HG02973 (cell line): ENCODE measurements around the gene GGN.

ENCODE experiments used
- ATAC-seq: cut with Tn5 transposase; IDR thresholded peaks from one replicate; pipeline ENCODE4 v1.9.1; 2021; ENCODE audit warnings: moderate library complexity; ENCODE audit not compliant: unreplicated experiment

The GGN gene

DNA sequence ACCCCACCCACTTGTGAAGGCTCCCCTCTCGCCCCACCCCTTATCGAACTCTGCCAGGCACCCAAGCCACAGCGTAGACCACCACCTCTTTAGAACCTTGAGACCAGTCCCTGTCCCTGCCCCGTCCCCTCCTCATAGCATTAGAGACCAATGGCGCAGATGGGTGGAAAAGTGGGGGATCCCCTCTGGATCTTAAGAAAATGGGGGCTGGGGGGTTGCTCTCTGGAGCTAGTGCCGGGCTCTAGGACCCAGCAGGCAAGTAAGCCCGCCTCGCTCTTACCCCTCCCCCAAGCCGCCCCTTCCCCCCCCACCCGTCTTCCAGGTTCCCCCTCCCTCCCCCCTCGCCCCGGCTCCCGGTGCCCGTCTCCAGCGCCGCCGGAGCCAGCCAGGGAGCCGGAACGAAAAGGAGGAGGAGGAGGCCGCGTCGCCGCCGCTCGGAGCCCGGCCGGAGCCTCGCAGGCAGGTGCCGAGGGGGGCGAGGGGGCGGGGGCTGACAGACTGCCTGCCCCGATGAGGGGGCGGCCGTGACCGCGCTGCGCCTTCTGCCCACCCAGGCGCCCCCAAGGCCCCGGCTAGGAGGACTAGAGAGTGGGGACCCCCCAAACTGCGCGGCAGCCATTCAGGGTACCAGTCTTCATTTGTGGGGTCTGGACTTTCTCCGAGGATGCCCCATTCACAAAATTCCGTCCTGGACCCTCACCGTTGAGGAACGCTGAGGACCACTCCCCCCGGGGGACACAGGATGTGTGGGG is 691 bp upstream of the GGN start, which contains the start of gene SPRED3:
TSS of gene SPRED3 (plus strand) at position 349 of the 752 bp plus-strand sequence. CDS start 1,606 bp downstream, outside the sequence.
- no peak for ATAC-seq

DNA sequence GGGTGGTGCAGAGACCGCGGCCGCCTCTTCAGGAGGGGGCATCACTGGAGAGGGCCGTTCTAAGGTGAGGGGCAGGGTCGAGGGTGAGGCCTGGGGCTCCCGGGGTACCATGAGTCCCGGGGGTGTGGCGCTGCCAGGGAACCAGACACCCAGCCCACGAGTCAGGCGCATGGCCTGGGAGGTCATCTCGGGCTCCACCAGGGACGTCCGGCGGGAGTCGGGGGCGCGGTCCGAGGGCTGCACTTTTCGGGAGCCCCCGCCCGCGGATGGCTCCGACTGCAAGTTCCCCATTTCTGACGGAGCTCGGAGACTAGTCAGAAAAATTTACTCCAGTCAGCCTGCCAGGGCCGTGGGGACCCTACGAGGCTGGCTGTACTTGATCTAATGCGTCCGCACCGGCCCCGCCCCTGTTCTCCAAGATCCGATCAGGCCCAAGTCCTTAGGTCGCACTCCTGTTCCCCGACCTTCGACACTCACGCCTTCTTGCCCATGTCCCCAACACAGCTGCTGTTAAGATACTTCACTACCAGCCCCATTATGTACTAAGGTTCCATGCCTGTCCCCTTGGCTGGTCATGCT is 774 bp downstream of the GGN start:
- ATAC-seq = no peak

DNA sequence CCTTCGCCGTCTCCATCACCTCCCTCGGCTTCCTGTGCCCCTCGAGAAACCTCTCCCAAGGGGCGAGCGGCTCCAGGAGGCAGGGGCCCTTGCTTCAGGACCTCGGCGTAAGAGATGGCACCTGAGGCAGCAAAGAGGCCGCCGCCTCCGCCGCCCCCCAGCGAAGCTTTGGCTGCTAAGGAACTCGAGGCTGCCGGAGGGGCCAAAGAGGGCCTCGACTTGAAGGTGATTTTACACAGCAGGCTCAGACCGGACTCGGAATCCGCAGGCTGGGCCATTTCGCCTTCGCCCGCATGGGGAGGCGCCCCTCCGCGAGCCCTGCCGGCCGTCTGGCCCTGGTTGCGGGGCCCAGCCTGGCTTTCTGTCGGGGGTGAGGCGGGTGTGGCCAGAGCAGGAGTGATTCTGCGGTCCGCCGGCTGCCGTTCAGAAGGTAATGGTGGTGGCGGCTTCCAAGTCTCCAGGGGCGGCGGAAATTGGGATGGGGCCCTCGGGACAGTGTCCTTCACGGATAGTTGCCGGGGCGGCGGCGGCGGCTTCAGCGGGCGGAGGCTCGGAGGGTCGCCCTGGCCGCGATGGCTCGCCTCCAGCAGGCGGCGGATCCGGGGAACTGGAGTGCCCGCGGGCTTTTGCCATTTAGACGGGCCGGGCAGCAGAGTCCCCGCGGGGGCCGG is 1.4 kb downstream of the GGN start:
- no peak for ATAC-seq

DNA sequence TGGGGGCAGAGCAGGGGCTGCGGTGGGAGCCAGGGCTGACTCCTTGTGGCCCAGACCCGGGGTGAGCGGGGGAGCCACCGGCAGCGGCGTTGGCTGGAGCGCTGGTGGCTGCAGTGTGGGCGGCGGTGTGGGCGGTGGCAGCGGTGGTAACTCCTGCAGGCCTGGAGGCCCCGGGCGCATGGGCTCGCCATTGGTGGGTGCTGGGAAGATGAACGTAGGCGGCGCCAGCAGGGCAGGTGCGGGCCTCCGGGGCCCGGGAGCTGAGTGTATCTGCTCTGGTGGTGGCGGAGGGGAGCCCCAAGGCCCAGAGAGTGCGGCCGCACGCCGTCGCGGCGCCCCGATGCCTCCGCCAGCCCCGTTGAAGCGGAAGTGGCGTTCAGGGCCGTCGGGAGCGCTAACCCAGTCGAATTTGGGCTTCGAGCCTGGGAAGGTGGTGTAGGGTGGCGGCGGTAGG is 2.0 kb downstream of the GGN start:
- no peak for ATAC-seq

DNA sequence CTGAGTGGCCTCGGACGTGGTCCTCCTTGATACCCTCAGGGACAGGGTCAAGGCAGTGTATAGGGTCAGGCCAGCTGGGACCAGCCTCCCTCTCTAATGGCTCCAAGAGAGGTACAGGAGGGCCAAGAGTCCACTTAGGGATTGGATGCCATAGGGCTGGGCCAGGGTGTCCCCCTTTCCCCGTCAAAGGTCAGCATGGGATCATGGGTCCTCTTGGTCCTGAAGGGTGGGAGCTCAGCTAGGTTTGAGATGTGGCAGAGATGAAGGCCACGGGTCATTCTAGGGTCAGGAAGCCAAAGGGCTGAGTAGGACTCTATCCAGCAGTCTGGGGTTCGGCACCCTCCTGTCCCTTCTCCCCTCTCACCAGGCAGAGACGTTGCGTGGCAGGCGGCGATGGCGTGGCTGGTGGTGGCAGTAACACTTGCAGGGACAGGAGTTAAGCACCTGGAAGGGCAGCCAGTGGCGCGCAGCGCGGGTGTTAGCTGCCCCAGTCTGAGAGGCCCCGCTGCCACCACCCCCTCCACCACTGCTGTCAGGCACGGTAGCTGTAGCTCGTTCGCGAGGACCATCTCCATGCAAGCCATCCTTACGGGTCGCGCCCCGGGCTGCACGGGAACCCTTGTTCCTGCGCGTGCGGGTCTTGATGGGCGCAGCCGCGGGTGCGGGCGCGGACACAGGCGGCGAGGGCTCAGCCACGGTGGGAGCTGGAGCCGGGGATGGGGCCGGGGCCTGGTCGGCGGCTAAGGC is 2.6 kb downstream of the GGN start:
- no peak for ATAC-seq

DNA sequence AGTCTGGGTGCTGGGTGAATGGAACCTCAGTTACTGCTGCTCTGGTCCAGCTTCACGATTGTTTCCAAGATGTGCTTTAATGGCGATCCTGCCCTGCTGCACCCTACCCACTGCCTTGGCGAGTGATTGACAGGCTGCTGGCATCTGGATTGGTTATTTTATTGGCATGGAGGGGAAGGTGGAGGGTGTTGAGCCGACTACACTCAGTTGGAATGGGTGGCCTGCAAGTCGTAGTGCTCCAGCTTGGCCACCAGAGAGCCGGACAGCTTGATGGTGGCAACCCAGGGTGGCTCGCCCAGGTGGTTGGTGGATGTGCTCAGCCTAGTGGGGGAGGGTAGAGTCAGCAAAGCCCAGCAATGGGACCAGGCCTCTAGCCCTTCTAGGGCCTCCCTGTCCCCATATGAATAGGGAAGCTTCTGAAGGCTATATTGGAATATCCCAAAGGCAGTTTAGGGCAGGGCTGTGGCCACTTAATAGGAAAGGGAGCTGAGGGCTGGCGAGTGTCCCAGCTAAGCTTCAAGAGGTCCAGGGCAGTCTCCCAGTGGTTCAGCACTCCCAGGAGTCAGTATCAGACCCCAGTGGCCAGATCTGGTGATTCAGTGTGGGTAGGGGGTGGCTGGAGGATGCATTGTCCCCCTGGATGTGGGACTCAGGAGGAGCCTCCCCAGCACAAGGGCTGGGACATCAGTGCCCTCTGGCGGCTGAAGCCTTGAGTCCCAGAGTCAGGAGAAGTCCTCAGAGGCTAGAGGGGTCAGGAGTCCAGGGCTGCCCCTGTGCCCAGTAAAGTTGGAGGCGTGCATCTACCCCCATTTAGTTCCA is 3.4 kb downstream of the GGN start:
- ATAC-seq = no peak

DNA sequence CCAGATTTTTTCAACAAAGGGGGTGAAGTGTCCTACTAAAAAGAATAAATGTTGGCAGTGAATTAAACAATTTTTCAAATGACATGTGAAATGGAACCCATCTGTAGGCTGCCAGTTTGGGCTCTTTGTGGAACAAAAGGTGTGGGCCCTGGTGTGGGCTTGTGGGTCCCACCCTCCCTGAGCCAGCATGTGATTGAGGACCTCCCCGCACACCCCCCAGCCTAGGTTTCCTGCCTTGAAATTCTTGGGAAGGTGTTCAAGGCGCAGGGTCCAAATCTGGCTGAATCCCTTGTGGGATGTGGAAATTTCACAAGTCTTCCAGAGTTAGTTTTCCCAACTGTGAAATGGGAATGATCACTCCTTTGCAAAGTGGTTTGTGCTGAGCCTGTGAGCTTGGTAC is 4.1 kb downstream of the GGN start:
- no peak for ATAC-seq

DNA sequence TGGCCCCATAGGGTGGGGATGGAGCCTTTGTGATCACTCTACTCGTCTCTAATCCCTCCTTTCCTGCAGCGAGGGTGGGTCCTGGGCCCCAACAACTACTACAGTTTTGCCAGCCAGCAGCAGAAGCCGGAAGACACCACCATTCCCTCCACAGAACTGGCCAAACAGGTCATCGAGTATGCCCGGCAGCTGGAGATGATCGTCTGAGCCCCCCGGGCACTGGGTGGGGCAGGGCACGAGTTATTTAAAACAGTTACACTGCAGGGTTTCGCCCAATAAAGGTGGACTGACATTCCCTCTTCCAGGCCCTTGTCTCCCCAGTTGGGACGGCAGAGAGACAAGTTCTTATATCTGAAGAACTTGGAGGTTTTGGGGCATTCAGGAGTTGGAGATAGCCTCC is 4.7 kb downstream of the GGN start:
- ATAC-seq = no peak

DNA sequence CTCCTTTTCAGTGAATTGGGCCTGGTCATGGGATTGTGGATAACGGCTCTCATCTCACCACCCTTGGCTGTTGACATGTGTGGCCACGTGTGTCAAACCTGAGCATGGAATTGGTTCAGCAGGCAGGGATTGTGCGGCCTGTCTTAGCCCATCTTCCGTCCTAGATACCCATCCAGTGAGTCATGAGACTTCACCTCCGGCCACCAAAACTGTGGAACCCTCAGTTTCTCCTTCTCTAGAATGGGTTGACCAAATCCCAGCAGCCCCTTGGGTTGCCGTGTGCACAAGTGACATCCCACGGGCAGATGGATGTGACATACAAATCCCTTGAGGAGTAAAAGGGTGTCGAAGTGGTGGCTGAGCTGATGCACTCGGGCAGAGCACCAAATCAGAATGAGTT is 6.7 kb downstream of the GGN start:
- ATAC-seq = no peak

DNA sequence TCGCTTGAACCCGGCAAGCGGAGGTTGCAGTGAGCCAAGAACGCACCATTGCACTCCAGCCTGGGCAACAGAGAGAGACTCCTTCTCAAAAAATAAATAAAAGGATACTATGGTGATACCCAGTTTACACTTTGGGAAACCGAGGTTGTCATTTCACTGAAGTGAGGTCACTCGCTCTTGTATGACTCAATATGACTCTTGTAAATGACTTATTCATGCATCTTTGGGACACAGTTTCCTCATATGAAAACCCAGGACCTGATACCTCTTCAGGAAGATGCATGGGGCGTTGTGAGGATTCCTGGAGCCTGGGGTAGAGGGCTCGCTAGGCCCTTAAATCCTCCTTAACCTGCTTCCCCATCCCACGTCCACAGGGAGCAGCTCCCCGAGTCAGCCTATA is 9.0 kb downstream of the GGN start:
- no peak for ATAC-seq

DNA sequence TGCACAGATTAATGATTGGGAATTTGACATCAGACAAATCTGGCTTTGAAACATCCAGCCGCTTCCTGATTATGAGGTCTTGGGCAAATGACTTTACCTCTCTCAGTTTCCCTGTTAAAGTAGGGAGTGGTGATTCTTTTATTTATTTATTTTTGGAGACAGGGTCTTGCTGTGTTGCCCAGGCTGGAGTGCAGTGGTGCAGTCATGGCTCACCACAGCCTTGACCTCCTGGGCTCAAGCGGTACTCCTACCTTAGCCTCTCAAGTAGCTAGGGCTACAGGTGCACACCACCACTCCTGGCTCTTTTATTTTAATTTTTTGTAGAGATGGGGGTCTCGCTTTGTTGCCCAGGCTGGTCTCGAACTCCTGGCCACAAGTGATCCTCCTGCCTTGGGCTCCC is 10.8 kb downstream of the GGN start:
- ATAC-seq = no peak

DNA sequence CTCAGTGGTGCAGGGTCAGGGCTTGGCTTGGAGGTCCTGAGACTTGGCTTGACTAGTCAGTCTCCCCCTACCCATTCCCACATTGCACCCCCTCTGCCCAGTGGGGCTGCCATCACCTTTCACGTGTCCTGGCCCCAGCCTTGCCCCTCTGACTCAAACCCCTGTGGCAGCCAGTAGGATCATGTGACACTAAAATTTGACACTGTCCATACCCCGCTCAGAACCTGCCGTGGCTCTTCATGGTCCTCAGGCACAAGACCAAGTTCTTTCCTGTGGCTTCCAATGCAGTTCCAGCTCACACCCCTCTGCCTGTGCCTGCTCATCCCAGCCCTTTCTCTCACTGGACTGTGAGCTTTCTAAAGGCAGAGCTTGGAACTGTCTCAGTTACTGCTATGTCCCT is 11.3 kb downstream of the GGN start:
- no peak for ATAC-seq

DNA sequence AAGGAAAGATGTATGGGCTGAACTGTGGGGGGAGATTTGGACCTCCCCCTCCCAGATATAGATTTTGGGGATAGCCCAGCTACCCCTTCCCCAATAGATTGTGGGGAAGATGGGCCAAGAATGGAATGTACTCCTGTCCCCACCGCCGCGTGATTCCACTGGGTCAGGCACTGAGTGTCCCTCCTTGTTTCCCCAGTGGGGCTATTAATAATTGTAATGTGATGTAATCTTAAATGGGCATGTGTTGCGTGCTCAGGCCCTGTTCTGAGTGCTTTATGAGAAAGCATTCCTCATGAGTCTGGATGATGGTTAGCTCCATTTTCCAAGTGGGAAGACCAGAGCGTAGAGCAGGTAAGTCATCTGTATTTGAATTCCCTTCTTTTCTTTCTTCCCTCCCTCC is 12.1 kb downstream of the GGN start:
- no peak for ATAC-seq

DNA sequence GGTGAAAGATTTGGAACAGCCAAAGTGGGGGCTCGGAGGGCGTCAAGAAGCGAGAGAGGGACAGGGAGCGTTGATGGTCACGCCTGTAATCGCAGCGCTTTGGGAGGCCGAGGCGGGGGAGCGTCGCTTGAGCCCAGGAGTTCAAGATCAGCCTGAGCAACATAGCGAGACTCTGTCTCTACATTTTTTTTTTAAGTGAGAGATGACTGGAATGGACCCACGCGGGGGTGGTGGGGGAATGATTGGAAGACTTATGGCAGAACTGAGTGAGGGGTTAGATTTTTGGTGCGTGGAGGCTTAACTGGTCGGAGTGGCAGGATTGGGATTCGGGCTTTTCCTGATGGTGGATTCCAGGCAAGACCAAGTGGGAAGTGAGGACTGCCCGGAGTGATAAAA is 12.7 kb downstream of the GGN start:
- no peak for ATAC-seq

DNA sequence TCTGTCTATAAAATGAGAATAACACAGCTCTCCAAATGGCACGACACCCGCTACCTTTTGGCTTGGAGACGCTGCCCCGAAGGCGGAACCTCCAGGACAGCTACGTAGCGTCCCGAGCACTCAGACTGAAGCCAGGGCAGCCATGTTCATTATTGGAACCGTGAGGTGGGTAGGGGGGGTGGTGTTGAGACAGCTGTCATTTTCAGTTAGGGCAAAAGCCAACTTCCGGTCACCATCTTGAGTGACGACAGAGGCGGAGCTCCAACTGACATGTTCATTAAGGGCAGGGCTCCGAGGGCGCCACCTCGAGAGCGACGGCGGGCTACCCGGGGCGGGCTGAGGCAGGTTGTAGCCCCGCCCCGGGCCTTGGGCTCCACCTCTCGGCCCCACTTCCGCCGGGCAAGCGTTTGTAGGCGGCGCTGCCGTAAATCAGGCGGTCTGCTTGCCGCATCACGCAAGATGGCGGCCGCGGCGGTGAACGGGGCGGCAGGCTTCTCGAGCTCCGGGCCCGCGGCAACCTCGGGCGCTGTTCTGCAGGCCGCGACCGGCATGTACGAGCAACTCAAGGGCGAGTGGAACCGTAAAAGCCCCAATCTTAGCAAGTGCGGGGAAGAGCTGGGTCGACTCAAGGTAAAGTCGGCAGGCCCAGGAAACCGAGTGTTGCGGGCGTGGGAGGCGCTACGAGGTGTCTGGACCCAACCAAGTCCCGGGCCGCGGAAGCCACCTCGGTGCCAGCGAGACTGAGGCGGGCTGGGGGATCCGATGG is 13.3 kb downstream of the GGN start, which contains the start of gene PSMD8:
TSS of gene PSMD8 (plus strand) at position 240 of the 766 bp plus-strand sequence. CDS start at position 271, 31 bp downstream.
- ATAC-seq = peak; percentile 89

DNA sequence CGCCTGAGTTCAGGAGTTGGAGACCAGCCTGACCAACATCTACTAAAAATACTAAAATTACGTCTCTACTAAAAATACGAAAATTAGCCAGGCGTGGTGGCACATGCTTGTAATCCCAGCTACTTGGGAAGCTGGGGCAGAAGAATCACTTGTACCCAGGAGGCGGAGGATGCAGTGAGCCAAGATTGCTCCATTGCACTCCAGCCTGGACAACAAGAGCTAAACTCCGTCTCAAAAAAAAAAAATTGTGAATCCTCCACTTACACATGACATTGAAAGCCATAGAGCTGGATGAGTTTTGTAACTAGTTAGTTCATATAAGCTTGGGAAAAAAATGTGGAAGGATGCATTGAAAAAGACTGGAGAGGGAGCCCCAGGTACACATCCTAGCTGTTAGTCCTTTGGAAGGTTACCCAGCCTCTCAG is 13.9 kb downstream of the GGN start:
- ATAC-seq = no peak

DNA sequence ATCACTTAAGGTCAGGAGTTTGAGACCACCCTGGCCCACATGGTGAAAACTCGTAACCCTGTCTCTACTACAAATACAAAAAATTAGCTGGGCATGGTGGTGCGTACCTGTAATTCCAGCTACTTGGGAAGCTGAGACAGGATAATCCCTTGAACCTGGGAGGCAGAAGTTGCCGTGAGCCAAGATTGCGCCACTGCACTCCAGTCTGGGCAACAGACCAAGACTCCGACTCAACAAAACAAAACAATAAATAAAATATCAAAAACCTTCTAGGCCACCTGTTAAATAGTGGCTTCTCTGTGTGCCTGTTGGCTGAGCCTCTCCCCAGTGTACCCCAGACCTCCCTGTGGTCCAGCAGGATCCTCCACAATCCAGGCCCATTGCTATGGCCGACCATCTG is 16.8 kb downstream of the GGN start:
- ATAC-seq = no peak

DNA sequence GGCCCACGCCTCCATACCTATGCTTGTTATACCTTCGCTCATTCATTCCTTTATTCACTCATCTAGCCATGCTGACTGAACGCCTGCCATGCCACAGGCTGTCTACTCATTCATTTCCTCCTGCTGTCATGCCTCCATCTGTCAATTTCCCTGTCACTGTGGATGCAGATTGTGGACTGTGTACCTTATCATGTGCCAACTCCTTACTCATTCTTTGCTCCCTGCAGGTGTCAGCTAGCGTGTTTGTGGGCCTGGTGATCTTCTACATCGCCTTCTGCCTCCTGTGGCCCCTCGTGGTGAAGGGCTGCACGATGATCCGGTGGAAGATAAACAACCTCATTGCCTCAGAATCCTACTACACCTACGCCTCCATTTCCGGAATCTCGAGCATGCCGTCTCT is 17.5 kb downstream of the GGN start:
- ATAC-seq = no peak

DNA sequence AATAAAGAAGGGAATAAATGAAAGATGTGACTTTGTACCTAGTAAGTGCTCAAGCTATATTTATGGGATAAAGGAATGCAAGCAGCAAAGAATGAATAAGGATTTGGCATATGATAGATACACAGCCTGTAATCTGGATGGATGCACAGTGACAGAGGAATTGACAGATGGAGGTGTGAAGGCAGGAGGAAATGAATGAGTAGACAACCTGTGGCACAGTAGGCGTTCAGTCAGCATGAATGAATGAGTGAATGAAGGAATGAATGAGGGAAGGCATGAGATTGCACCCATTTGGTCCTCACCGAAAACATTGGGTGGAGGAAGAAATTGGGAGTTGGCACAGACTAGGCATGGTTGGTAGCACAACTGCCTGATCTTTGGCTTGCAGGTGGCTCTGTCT is 18.2 kb downstream of the GGN start:
- ATAC-seq = no peak

DNA sequence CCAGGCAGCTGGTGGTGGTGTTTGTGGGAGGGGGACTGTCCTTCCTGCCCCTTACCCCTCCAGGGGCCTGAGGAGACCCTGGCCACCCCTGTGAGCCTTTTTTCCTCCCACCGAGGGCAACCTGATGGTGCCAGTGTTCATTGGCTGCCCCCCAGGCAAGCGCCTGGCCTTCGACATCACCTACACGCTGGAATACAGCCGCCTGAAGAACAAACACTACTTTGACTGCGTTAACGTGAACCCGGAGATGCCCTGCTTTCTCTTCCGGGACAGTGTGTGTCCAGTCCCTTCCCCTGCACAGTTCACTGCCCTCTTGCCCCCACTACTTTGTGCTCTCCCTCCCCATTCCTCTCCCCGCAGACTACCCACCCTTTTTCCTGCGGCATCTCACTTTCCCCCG is 20.8 kb downstream of the GGN start:
- ATAC-seq = no peak
